Smooth muscle cell of the brain vasculature (primary cell): ENCODE measurements around the gene POU5F1.
"Not testable (repeated sequence)": the region's sequence is repeated elsewhere in the genome, so short reads cannot be mapped to it uniquely, and the experiment has no call there.

ENCODE experiments used
- DNase-seq: peaks from one replicate; pipeline ENCODE4 v3.0.0-alpha.2; 2012; ENCODE audit warnings: low read depth, low spot score

Gene POU5F1

DNA sequence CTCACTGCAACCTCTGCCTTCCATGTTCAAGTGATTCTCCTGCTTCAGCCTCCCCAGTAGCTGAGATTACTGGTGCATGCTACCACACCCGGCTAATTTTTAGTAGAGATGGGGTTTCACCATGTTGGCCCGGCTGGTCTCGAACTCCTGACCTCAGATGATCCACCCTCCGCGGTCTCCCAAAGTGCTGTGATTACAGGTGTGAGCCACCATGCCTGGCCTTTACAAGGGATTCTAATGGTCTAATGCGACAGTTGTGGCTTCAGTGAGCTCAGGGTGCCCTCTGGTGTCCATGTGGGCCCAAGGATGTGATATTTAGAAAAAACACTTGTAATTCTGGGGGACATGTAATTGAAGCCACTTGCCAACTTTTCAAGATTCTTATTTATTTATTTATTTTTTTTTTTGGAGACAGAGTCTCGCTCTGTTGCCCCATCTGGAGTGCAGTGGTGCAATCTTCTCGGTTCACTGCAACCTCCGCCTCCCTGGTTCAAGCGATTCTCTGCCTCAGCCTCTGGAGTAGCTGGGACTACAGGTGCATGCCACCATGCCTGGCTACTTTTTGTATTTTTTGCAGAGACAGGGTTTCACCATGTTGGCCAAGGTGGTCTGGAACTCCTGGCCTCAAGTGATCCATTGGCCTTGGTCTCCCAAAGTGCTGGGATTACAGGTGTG is 22.1 kb upstream of the POU5F1 start:
- not testable (repeated sequence) for DNase-seq

DNA sequence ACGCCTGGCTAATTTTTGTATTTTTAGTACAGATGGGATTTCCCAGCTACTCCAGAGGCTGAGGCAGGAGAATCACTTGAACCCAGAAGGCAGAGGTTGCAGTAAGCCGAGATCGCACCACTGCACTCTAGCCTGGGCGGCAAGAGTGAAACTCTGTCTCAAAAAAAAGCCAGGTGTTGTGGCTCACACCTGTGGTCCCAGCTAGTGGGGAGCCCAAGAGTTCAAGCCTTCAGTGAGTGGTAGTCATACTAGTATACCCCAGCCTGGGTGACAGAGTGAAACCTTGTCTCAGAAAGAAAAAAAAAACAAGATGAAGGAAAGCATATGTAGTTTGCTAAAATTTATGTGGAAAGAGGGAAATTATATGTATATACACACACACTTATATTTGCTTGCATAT is 20.0 kb upstream of the POU5F1 start:
- no peak for DNase-seq

DNA sequence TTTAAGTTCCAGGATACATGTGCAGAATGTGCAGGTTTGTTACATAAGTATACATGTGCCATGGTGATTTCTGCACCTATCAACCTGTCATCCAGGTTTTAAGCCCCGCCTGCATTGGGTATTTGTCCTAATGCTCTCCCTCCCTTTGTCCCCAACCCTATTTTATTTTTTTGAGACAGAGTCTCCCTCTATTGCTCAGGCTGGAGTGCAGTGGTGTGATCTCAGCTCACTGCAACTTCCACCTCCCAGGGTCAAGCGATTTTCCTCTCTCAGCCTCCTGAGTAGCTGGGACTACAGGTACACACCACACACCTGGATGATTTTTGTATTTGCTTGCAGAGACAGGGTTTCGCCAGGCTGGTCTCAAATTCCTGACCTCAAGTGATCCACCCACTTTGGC is 18.7 kb upstream of the POU5F1 start:
- DNase-seq, result not testable (repeated sequence)

DNA sequence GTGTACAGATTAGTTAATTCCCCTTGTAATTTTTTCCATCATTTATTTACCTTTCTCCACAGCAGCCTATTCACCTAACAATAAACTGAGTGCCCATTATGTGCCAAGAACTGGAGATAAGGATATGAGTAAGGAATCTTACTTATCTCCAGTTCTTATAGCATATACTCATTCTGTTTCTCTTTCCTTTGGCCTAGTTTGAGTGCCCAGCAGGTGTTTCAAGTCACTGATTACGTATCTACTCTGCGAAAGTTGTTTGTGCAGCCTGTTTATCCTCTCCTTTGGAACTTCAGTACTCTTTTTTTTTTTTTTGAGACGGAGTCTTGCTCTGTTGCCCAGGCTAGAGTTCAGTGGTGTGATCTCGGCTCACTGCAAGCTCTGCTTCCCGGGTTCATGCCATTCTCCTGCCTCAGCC is 17.3 kb upstream of the POU5F1 start:
- no peak for DNase-seq

DNA sequence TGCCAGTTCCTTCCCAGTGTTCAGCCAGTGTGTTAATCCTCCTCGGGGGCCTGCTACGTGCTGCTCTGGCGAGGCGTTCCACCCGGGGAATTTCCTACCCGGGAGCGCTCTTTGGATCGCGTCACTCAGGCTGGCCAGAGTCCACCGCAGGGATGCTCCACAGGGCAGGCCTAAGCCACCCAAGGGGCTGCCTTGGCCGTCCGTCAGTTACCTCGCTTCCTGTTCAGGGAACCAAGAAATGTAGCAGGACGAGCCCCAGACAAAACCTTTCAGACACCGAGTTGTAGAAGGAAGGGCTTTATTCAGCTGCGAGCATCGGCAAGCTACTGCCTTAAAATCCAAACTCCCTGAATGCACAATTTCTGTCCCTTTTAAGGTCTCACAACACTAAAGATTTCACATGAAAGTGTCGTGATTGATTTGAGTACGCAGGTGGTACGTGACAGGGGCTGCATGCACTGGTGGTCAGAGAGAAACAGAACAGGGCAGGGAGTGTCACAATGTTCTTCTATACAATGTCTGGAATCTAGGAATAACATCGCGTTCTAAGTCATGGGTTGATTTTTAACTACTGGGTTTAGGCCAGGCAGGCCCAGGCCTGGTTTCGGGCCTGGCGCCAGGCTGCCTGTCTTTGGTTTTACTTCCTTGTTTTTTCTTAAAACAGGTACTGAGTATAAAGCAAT is 15.7 kb upstream of the POU5F1 start:
- no peak for DNase-seq

- DNase-seq, result not testable (repeated sequence)
Observed at GRCh38 chr6:31185695-31186051, 15.2 kb upstream of the POU5F1 start.

DNA sequence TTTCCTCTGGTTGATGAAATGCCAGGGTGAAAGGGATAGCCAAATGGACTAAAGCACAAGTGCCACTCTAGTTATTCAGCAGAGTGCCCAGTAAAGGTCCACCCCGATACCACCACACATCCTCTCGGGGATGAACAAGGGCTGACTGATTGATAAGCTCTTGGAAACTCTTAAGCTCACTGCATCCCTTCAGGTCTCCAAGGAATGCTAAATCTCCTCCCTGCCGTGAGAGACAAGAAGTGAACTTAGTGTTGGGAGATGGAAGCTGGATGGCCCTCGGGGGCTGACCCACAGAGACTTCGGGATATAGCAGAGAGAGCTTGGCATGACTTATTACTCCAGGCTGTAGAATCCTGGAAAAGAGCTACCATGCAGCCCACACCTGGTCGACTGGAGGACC is 13.4 kb upstream of the POU5F1 start:
- not testable (repeated sequence) for DNase-seq

GRCh38 chr6:31183287-31183686 is 12.8 kb upstream of the POU5F1 start:
- DNase-seq, result not testable (repeated sequence)

DNA sequence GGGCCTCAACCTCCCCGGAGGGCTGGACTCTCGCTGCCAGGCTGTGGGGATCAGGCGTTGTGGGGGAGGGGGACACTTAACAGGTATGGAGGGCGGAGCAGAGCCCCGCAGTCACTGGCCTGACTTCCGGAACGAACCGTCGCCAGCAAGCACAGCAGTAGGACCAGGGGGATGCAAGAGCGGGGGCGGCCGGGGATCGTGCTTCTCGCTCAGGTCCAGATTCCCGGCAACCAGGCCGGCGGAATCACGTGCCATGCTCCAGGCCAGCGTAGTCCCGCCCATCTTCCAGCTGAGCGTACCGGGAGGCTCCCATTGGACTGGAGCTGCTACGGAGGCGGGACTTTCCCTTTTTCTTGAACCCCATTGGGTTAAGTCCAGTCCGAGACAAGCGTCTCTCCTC is 10.0 kb upstream of the POU5F1 start:
- no peak for DNase-seq

GRCh38 chr6:31179896-31180295 is 9.4 kb upstream of the POU5F1 start:
- no peak for DNase-seq

DNA sequence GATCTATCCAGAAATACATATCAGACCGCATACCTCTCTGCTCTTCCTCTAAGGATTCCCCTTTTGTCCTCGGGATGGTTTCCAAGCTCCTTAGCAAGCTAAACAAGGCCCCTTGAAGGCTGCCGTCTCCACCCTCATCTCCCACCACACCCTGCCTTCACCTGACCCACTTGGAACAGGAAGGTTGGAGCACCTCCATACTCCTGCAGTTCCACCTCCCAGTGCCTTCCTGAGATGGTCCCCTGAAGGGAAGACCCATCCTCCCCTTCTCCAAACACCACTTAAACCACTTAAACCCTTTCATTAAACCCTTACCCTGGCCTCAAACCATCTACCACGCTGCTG is 8.5 kb upstream of the POU5F1 start:
- DNase-seq, result no peak

DNA sequence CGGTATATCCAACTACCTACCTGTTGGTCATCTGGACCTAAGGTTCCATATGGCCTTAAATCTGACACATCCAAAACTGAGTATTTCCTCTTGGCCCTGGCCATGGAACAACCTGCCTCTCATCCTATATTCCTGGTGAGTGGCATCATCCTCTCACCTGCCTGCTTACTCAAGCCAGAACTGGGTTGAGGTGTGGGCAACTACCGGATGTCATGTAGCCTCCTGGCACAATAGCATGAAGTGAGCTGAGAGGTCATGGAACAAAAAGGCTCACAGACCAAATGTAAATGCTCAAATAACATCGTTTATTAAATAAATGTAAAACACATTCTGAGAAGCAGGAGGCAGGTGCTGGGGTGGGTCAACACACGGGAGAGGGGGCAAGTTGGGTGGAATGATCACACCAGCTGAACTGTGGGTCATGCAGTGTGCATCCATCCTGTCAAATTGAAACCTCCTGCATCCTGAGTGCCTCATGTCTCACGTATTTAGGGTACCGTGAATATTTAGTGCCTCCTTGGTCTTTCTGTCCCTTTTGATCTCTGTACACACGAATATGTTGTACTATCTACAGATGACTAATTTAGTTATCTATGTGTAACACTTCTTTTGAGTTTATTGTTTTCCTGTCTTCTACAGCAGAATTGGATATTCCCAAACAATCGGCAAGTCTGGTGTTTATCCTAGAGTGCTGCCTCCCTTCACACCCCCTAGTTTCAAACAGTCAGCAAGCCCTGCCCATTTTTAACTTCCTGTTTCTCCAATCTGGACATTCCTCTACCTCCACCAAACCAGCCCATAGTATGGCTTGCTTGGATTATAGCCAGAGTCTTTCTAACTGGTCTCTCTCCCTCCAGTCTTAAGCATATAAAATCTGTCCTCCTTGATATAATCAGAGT is 7.9 kb upstream of the POU5F1 start:
- no peak for DNase-seq

DNA sequence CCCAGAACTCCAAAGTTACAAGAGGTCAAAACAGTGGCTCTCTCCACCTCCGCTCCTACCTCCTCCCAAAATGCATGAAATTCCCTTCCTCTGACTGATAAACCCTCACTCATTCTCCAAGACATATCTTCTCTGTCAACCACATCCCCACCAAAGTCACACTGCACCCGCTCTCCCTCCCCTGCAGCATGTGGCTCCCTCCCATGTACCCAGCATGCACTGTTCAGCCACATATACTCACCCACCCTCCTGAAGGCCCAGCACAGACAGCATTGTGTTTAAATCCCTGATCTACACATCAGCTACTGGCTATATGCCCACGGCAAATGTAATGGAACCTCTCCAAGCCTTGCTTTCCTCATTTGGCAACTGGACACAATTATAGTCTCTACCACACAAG is 5.5 kb upstream of the POU5F1 start:
- no peak for DNase-seq

DNA sequence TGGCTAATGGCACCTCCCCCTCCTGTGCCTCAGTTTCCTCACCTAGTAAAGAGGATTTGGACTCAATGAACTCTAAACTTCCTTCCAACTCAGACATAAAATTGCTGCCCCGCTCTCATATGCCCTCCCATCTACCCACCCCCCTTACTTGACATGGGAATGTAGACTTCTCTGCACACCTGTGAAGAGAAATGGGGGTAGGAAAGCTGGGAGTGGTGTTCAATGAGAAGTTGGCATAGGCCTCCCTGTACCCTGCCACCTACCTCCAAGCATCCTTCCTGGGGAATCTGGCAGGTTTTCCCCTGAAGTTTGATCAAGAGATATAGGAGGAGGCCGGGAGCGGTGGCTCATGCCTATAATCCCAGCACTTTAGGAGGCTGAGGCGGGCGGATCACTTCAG is 3.9 kb upstream of the POU5F1 start:
- no peak for DNase-seq

GRCh38 chr6:31173406-31173805 is 2.9 kb upstream of the POU5F1 start:
- DNase-seq, result no peak

DNA sequence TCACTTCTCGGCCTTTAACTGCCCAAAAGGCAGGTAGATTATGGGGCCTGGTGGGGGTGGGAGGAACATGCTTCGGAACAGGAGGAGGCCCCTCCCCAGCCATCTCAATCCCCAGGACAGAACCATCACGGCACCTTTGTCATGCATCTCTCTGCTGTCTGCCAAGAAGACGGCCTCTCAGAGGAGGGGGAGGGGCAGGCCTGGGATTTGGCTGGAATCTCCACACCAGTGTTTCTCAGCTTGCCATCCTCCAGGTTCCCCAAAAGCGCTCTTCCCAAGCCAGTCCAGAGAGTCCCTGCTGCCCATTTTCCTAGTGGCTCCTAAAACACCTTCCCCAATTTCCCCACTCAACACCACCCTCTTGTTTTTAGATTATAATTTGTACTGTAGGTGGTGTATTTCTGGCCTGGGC is 2.5 kb upstream of the POU5F1 start:
- no peak for DNase-seq

DNA sequence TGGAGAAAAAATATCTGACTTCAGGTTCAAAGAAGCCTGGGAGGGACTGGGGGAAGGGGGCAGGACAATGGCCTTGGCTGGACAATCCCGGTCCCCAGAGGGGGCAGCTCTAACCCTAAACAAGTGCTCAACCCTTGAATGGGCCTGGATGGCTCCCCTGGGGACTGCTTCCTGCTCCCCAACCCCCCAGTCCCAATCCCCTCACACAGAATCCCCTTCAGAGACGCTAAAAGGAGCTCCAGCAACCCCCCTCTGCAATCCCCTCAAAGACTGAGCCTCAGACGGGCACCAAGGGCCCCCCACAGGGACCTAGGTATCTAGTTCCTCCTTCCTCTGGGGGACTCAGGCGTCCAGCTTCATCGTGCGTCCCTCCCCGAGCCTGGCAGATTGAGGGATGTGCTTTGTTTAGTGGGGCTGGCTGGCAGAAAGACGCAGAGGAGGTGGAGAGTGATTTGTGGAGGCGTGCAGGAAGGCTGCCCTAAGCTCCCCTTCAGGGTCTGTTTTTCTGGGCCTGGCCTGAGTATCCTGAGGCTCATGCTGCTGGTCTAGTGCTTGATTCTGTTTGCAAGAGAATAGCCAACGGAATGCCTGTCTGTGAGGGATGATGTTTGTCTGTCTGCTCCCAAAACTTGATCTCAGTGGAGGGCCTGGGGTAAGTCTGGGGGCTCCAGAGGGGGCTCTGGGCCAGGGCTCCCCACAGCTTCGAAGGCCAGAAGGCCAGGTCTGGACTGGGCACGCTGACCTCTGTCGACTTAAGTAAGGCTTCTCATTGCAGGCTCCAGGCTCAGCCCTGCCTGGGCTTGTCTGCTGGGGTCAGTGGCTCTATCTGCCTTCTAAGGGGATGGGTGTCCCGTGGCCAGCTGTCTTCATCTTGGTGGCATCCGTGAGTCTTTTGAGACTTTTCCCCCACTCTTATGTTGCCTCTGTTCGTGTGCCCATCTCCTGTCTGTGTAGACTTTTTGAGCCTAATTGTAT is 1.7 kb upstream of the POU5F1 start:
- no peak for DNase-seq

DNA sequence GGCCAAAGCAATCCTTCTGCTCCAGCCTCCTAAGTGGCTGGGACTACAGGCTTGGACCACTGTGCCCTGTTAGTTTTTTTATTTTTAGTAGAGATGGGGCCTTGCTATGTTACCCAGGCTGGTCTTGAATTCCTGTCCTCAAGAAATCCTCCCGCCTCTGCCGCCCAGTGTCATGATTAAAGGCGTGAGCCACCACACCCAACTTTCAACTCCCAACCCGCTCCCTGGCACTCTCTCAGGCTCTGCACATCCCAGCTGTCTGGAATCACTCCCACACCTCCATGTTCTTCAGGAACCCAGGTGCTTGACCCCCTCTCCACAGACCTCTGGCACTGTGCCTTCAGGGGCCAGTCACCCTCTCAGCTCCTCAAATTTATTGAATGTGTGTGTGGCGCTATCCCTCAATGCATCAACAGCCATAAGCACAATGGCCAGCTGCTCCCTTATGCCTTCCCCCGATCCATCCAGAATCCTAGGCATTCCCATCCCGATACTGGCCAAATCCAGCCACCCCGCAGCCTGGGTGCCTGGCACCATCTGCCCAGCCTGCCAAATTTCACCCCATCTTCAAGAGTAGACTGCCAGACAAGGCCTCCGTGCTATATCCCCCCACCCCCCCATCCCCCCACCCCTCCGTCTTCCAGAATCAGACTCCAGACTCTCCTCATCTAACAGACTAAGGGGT is 647 bp upstream of the POU5F1 start:
- DNase-seq, result no peak

DNA sequence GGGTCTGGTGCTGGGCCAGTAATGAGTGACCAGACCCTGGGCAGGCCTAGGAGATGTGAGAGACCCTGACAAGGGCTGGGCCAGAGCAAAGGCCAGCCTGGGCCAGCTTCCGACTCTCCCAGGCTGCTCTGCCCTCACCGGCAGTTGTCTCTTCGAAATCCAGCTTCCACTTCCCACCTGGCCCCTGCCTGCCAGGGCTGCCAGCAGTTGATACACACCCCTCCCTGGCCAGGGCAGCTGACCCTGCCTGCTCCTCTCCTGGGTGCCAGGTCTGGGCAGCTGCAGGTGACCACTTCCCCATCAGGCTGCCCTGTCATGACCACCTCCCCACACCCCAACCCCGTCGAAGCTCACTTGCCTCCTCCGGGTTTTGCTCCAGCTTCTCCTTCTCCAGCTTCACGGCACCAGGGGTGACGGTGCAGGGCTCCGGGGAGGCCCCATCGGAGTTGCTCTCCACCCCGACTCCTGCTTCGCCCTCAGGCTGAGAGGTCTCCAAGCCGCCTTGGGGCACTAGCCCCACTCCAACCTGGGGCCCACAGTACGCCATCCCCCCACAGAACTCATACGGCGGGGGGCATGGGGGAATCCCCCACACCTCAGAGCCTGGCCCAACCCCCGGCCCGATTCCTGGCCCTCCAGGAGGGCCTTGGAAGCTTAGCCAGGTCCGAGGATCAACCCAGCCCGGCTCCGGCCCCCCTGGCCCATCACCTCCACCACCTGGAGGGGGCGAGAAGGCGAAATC is 453 bp downstream of the POU5F1 start:
- DNase-seq, result not testable (repeated sequence)
